Measurements from ENCODE around the gene IRS1.
A peak's percentile ranks its signal among the peaks of the same experiment; 100 is the strongest.

Gene IRS1

GRCh38 chr2:226755631-226756030 is 44.0 kb downstream of the IRS1 start:
- no peak for DNase-seq (ENCODE audit: low read depth)
- no peak overlapping the region for H3K4me3 ChIP-seq (ENCODE audit: control insufficient read depth, low read depth, low read length)
- TF ChIP-seq, protein P1, sequence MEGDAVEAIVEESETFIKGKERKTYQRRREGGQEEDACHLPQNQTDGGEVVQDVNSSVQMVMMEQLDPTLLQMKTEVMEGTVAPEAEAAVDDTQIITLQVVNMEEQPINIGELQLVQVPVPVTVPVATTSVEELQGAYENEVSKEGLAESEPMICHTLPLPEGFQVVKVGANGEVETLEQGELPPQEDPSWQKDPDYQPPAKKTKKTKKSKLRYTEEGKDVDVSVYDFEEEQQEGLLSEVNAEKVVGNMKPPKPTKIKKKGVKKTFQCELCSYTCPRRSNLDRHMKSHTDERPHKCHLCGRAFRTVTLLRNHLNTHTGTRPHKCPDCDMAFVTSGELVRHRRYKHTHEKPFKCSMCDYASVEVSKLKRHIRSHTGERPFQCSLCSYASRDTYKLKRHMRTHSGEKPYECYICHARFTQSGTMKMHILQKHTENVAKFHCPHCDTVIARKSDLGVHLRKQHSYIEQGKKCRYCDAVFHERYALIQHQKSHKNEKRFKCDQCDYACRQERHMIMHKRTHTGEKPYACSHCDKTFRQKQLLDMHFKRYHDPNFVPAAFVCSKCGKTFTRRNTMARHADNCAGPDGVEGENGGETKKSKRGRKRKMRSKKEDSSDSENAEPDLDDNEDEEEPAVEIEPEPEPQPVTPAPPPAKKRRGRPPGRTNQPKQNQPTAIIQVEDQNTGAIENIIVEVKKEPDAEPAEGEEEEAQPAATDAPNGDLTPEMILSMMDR (conservative IDR thresholded peaks at IDR 0.05; ENCODE audit: control insufficient read depth, insufficient read depth, low read depth, low read length): no peak

DNA sequence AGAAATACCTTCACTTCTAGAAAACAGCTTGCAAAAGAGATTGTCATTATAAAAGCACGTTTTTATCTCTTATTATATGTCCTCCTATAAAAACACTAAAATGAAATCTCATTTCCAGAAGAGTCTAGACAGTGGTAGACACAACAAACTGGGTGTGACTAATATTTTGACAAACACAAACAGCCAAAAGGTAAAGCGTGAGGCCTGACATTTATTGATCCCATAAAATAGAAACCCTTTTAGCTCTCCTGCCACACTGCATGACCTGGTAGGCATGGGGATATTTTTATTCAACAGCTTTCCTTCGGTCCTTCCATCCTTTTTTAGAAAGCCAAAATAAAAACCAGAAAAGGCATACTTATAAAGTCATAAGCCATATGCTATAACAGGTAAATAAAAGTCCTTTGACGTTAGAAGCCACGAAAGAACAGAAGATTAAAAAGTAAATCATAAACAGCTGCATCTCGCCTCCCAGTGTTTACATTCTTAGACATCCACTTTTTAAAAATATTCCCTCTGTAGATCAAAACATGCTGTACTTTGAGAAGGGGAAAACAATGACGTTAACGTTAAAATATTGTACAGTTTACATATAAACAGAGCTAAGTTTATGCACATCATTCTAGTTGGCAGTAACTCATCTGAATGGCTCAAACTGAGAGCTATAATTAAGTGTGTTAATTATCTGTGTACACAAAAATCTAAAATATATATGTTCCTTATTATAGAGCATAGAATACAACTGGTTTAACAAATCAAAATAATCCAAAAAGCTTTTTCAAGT is 44.6 kb downstream of the IRS1 start:
- peak; percentile 87 for DNase-seq (ENCODE audit: low read depth)
- H3K4me3 ChIP-seq (ENCODE audit: control insufficient read depth, low read depth, low read length): no peak overlapping the region
- TF ChIP-seq, protein P1 (conservative IDR thresholded peaks at IDR 0.05; ENCODE audit: control insufficient read depth, insufficient read depth, low read depth, low read length): no peak

GRCh38 chr2:226752887-226753286 is 46.7 kb downstream of the IRS1 start:
- TF ChIP-seq, protein P1 (conservative IDR thresholded peaks at IDR 0.05; ENCODE audit: control insufficient read depth, insufficient read depth, low read depth, low read length): no peak
- H3K4me3 ChIP-seq (ENCODE audit: control insufficient read depth, low read depth, low read length): no peak overlapping the region

DNA sequence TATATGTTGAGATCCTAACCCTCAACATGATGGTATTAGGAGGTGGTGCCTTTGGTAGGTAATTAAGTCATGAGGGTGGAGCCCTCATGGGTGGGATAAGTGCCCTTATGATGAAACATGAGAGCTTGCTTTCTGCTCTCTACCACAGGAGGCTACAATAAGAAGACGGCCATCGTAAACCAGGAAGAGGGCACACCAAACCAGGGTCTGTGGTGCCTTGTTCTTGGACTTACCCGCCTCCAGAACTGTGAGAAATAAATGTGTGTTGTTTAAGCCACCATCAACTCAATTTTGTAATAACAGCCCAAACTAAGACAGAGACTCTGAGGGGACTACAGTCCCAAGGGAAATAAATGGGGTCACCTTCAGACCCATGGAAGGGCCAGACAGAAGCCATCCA is 52.3 kb downstream of the IRS1 start:
- DNase-seq (ENCODE audit: low read depth): no peak
- TF ChIP-seq, protein P1 (conservative IDR thresholded peaks at IDR 0.05; ENCODE audit: control insufficient read depth, insufficient read depth, low read depth, low read length): no peak
- no peak overlapping the region for H3K4me3 ChIP-seq (ENCODE audit: control insufficient read depth, low read depth, low read length)

More at GRCh38 chr2:226752887-226753286, 46.7 kb downstream of the IRS1 start:
- DNase-seq (ENCODE audit: low read depth): no peak

GRCh38 chr2:226746196-226746800 is 53.3 kb downstream of the IRS1 start:
- no peak overlapping the region for H3K4me3 ChIP-seq (ENCODE audit: control insufficient read depth, low read depth, low read length)
- no peak for DNase-seq (ENCODE audit: low read depth)
- TF ChIP-seq, protein P1 (conservative IDR thresholded peaks at IDR 0.05; ENCODE audit: control insufficient read depth, insufficient read depth, low read depth, low read length): no peak

DNA sequence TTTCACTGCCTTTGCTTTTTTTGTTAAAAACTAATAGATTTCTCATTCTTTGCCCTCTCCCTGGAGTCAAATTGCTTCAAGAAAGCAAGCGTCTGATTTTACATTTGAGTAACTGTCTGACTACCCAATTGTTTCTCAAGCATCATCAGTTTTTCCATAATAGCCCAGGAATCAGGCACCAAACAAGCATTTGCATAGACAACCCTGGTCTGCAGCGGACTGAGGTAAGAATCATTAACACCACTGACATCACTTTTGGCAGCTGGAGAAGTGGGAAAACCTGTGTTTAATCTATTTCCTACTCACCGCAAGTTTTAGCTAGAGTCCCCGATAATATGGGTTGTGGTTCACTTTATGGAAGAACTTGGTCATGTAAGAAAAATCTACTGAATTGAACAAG is 55.7 kb downstream of the IRS1 start:
- no peak for DNase-seq (ENCODE audit: low read depth)
- H3K4me3 ChIP-seq (ENCODE audit: control insufficient read depth, low read depth, low read length): no peak overlapping the region
- TF ChIP-seq, protein P1 (conservative IDR thresholded peaks at IDR 0.05; ENCODE audit: control insufficient read depth, insufficient read depth, low read depth, low read length): no peak
